ENCODE results near the gene VPS4A.
A peak's percentile ranks its signal among the peaks of the same experiment; 100 is the strongest.
"Not testable (repeated sequence)": the region's sequence is repeated elsewhere in the genome, so short reads cannot be mapped to it uniquely, and the experiment has no call there.

Gene VPS4A

DNA sequence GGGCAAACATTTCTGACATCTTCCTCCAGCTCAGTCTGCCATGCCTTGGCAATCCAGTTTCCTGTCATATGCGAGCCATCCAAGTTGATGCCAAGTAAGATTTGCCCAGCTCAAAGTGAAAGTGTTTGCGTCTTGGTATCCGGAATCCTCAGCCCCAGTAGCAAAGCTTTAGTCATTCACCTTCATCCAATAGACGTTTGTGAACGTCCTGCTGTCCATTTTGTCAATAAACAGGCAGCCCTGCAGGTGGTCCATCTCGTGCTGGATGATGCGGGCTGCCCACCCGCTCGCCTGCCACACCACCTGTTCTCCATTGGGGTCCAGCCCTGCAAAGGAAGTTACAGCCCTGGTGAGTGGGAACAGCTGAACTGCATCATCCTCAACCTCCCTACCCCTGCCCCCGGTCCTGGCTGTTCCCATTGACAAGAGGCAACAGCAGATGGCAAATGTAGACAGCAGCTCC is 17.7 kb downstream of the VPS4A start:
- no peak for DNase-seq

DNA sequence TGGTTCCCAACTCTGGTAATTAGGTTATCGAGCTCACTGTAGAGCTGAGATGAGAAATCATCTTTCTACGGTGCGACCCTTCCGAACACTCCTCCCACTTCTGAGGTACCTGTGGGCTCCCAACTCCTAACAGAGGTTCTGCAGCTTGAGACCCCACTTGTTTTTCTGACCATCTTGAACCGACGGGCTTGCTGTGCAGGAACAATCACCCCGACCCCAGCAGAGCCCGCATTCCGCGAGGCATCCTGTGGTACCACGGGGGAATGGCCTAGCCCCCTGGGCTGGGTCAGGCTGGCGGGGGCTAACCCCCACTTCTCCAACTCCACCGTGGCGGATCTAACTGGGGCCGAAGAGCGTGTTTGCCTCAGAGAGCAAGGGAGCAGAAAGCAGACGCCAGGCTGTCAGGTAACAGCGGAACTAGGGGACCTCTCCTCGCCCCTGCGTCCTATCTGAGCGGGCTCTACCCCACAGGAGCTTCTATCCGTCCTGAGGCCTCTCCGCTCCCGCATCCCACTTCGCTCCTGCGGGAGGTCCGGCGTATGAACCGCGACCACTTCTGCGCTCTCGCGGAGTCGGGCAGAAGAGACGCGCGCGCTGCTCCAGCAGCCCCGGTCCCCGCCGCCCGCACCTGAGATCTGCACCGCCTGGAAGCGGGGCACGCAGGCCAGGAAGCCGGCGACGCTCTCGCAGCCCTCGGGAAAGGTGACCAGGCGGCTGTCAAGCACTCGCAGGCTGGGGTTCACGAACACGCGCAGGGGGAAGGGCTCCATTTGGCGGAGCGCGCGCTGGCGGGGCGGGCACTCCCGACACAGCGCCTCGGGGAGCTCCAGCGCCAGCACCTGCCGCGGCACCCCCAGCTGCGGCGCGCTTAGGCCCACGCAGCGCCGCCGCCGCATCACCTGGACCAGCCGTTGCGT is 18.5 kb downstream of the VPS4A start:
- peak; percentile 62 for DNase-seq

DNA sequence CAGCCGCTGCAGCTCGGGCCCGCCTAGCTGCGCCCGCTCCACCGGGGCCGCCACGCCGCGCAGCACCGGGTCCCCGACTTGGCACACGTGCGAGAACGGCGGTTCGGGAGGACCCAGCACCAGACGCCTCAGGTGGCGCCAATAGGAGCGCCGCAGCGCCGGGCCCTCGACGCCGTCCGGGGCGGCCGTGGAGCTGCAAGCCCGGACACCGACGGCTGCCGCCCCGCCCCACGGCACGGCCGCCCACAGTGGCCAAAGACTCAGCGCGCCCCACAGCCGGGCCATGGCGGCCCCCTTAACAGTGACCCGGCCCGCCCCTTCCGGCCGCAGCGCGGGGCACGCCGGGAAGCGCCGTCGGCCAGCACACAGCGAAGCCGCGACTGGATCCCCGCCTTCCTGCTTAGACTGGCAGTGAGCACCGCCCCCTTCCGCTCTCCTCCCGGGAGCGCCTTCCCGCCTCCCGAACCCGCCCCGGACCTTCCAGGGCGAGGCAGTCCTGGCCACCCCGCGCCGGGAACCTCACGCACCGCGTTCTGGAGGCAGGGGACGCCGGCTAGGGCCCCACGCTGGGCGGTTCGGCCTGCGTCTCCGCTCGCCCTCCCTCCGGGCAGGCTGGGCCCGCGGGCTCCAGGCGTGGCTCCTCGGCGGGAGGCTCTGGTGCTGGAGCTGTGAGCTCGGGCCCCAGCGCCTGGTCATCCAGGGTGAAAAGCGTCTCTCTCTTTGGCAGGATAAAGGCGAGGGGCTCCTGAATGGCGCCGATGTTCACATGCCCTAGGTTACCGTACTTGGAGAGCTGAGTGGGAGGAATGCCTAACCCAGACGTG is 19.3 kb downstream of the VPS4A start, which contains the start of gene PDF:
Gene PDF (minus strand): TSS at position 303 of the 824 bp plus-strand sequence. CDS start 18 bp downstream, at position 285.
- peak; percentile 82 for DNase-seq

DNA sequence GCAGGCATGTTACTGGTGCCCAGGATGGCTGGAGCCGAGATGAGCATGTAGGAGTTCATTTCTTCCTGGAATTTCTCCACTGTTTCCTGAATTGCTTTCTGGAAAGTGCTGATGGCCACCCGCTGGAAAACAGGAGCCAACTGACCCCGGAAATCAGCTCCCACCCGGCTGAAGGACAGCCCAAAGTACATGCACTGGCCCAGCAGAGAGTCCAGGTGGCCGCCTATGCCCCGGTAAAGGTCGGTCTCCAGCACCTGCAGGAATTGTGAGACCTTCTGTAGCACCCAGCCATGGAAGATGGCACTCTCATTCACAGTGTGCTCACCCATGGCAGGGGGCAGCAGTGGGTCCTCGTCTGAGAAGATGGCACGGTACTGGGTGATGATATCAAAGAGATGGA is 23.5 kb downstream of the VPS4A start:
- DNase-seq, result no peak

DNA sequence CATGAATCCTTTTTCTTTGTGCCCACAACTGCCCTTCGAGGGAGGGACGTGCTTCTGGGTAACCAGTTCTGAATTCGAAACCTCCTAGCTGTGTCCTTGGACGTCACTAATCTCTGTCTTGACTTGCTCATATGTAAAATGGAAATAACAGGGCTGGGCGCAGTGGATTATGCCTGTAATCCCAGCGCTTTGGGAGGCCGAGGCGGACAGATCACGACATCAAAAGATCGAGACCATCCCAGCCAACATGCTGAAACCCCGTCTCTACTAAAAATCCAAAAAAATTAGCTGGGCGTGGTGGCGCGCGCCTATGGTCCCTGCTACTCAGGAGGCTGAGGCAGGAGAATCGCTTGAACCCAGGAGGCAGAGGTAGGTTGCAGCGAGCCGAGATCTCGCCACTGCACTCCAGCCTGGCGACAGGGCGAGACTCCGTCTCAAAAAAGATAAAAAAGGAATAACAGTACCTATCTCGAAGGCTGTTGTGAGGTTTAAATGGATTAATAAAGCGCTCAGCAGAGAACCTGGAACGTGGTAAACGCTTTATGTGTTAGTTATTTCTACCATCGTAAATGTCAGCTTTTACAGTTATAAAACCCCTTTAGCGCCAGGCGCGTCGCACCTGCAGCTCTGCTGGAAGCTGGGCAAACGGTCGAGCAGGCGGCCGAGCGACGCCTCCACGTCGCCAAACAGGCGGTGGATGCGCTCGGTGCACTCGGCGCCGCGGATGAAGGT is 27.6 kb downstream of the VPS4A start:
- no peak for DNase-seq

DNA sequence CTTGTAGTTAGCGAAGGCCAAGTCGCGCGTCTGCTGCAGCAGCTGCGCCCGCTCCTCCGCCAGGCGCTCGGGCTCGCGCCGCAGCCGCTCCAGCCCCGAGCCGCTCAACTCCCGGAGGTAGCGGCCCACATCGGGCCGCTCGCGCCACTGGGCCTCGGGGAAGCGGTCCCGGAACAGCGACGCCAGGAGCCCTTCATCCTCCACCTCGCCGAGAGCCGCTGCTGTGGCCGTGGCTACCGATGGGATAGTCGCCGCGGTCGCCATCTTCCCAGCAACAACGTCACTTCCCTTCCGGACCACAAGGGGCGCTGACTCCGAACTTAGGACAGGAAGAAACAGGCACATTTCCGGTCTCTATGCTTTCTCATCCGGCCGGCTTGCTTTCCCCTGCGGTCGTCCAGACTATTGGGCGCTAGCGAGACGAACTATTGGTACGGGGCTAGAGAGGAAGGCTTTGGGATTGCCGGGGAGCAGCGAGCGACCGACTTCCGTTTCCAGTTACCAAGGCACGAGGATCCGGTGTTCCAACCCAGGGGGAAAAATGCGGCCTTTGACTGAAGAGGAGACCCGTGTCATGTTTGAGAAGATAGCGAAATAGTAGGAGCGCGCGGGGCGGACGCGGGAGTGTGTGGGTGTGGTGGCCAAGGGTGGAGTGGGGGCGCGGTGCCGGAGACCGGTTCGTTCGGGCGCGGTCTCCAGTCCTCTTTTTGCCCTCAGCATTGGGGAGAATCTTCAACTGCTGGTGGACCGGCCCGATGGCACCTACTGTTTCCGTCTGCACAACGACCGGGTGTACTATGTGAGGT is 28.3 kb downstream of the VPS4A start, which contains the start of the genes COG8 and NIP7:
Gene COG8 (minus strand): TSS at position 276 of the 806 bp plus-strand sequence. CDS start 12 bp downstream, at position 264.
Gene NIP7 (plus strand): TSS at position 484 of the 806 bp plus-strand sequence. CDS start 58 bp downstream, at position 542.
- DNase-seq, result peak; percentile 91

DNA sequence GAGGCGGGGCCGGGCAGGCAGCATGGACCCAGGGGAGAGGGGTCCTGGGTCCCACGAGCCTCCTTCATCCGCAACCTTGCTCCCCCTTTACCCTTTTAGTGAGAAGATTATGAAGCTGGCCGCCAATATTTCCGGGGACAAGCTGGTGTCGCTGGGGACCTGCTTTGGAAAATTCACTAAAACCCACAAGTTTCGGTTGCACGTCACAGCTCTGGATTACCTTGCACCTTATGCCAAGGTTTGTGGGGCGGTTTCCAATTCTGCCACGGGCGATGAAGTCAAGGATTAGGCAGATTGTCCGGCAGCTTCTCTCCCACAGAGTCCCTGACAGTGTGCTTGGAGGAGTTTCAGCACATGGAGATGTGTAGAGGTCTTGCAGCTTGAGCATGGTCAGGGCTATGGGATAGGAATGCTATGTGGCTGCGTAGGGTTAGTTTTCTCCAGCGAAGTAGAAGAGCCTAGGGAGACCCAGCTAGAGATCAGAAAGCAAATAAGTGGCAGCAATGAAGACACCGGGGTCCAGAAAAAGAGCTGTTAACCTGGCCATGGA is 29.0 kb downstream of the VPS4A start:
- peak; percentile 30 for DNase-seq

DNA sequence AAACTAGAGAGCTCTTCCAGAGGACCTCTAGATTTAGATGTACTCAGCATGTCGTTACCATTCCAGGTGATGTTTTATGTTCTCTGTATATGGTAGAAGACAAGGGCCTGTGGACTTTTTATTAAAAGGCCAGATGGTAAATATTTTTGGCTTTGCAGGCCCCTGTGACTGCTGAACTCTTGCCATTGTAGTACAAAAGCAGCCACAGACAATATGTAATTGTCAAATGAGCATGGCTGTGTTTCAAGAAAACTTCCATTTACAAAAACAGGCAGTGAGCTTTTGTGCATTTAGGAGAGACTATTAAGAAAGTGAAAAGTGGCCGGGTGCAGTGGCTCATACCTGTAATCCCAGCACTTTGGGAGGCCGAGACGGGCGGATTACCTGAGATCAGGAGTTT is 33.0 kb downstream of the VPS4A start:
- DNase-seq, result no peak

DNA sequence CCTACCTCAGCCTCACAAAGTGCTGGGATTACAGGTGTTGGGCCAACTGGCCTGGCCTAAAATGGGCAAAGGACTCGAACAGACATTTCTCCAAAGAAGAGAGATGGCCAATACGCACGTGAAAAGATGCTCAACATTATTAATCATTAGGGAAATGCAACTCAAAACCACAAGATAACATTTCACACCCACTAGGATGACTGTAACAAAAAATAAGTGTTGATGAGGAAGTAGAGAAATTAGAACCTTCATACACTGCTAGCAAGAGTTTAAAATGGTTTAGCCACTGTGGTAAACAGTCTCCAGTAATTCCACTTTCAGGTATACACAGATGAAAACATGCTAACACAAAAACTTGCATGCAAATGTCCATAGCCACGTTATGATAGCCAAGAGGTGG is 34.8 kb downstream of the VPS4A start:
- DNase-seq, result no peak

DNA sequence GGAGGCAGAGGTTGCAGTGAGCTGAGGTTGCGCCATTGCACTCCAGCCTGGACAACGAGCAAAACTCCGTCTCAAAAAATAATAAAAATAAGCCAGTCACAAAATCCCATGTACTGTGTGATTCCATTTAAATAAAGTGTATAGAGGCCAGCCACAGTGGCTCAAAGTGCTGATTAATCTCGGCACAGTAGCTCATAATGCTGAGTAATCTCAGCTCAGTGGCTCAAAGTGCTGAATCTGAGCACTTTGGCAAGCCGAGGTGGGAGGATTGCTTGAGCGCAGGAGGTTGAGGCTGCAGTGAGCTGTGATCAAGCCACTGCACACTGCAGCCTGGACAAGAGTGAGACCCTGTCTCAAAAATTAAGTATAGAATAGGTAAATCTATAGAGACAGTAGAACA is 35.5 kb downstream of the VPS4A start:
- DNase-seq, result no peak

DNA sequence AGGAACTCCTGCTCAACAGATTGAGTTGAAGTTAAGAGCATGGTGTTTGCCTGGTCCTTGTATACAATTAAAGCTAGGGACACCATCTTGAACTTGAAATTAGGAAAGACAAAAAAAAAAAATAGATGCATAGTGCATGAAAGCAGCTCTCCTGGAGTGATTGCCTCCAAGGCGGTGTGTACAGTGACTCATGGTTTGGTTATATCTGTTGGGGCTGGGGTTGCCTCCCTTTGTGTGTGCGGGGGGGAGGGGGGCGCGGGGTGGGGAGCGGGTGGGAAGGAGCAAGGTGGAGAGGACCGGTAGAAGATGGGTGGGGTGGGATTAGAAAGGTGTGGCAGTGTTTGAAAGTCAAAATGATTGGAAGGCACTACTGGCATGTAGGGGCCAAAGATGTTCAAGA is 37.1 kb downstream of the VPS4A start:
- DNase-seq, result no peak

DNA sequence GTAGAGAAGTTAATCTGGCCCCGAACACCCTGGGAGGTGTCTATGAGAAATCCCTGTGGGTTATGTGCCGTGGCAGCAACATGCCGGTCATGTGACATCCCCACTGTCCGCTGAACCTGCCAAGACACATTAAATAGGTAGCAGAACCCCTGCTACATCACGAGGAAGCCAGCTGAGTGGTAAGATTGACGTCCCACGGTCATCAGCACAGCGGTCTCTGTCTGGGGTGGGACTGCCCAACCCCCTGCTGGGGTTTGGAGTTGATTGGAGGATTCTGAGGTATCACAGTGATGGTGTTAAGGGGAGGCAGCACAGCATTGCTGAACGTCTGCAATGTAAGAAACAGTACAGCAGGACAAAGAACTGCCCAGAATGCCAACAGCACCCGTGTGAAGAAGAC is 38.4 kb downstream of the VPS4A start:
- DNase-seq, result no peak

DNA sequence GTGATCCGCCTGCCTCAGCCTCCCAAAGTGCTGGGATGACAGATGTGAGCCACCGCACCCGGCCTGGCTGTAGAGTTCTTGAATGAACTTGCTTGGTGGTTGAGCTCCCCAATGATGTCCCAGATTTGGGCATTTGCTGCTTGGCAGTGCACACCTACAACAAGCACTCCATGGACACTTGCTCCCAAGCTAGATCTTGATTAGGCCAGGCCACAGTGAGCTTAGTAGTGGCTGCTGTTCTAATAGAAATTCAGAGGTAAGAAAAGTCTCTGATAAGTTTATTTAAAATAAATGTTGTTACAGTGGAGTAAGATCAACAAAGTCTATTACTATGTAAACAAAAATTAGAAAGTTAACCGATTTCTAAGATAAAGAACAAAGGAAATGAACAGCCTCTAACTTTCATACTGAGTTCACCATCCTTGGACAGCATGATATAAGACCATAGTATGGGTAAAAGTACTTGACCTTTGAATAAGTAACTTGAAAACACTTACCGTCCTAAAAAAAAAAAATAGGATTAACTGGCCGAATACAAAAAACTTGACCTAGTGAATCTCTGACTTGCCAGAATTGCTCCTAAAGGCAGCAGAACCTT is 39.5 kb downstream of the VPS4A start:
- DNase-seq, result no peak

DNA sequence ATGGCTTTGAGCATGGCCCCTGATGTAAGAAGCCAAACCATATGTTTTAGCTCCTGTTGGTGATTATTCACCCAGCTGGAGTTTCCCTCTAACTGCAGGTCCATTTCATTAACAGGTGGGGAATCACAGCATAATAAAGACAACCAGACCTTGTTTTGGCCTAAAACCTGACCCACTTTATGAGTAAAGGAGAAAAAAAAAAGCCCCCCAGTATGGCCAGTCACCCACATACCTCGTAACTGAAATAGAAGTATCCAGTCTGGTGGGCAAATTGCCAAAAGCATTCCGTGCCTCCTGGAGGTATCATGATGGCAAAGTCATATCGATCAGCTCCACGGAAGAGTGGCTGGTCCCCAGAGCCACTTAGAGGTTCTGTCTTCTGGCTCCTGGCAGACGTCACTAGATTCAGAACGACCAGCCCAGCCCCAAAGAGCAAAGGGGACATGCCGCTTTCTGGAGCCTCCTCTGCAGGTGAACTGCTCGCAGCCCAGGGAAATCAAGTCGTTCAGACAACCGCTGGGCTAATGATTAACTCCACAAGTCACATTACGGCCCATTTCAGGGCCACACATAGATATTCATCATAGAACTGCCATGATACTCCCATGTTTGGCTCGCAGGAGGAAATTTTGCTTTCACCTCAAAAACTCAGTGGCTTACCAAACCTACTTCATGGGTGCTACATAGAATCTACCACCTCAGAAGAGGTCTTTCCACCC is 40.3 kb downstream of the VPS4A start, which contains the start of gene TMED6:
Gene TMED6 (minus strand): TSS at position 478 of the 719 bp plus-strand sequence. CDS start 33 bp downstream, at position 445.
- no peak for DNase-seq

DNA sequence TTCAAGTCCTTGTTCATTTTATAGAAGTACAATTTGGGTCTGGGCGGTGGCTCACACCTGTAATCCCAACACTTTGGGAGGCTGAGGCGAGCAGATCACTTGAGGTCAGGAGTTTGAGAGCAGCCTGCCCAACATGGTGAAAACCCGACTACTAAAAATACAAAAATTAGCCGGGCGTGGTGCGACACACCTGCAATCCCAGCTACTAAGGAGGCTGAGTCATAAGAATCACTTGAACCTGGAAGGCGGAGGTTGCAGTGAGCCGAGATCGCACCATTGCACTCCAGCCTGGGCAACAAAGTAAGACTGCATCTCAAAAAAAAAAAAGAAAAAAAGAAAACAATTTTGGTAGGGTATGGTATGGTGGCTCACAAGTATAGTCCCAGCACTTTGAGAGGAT is 48.9 kb downstream of the VPS4A start:
- DNase-seq, result not testable (repeated sequence)

DNA sequence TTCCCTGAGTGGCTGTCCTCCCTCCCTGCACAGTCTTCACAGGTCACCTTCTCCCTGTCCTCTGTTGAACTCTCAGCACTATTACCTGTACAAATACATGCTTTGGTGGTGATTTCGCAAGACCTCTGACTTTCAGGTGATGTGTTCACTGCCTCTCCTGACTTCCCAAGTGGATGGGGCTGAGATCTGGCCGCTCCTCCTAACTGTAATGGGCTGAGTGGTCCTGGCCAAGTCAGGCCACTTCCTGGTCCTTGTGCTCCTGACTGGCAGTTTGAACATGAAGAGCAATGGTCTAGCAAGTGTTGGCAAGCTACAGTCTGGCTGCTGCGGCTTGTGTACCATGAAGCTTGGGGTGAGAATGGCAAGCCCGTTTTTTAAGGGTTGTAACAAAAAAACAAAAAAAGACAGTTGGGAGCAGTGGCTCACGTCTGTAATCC is 52.1 kb downstream of the VPS4A start:
- no peak for DNase-seq

DNA sequence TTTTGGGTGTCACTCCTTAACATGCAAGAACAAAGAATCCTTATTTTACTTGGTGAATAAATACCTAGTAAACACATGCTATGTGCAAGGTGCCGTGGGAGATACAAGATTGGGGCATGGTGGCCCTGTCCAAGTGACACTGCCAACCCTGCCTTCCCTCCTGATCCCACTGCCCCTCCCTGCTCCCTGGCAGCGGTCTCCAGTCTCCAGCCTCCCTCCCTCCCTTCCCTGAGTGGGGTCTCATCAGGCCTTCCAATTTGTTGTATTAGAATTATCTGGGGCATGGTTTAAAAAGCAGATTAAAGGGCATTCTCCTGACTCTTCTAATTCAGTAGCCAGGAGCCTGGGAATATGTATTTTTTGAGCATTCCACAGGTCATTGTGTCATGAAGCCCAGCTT is 52.9 kb downstream of the VPS4A start:
- no peak for DNase-seq

DNA sequence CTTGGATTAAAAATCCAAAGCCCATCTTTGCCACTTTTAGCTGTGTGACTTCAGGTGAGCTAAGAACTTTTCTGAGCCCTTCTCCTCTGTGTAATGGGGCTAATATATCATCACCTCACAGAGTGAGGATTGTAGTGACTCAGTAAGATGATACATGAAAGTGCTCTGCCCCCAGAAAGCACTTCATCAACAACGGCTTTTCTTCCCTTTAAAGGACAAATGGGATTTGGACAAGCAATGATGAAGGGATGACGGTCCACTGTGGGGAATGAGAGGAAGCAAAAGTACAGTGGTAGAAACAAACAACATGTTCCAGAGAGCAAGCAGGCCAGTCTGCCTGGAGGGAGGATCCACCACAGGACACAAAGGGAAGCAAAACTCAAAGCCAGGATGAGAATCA is 54.8 kb downstream of the VPS4A start:
- no peak for DNase-seq

DNA sequence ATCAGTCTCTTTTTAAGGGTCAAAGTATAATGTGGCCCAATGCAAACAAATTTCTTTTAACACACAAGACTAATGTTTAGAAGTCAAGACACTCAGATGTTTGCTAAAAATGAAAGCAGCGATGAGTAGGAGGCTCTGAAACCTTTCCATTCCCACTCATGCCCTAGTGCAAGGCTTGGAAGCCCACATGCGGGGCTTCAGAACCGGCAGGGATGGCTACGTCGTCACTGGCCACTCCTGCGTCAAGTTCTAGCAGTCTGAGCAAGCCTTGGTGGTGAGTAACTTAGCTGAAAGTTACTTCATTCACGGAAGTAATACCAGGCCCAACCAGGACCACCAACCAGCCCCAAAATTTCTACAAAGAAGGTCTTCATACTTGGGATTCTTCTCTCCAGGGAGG is 55.3 kb downstream of the VPS4A start:
- peak; percentile 9 for DNase-seq

DNA sequence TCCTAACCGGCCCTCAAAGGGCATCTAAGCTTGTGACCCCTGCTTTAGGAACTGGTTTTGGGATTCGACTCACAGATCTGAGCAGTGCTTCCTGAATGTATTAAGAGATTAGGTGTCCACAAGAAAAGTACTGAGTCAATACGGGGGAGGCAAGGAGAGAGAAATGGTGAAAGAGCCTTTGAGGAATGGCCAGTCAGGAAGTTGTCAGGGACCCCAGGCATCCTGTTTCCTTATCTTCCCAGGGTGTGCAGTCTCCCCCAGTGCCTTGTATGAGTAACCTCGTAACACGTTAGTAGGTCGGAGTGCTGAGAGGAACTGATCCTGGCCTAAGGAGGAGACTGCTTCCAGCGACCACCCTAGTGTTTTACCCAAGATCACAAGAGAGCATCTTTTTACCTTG is 56.8 kb downstream of the VPS4A start:
- DNase-seq, result no peak

Measured in stimulated activated naive CD4-positive, alpha-beta T cell treated with Interleukin-2 at 50 U/mL for 16 hours (primary cell).